GM19240 (cell line): ENCODE results near the gene NRXN3.
A peak's percentile ranks its signal among the peaks of the same experiment; 100 is the strongest.

Experiments
- DNase-seq: peaks from one replicate; pipeline ENCODE4 v3.0.0; 2011; ENCODE audit warnings: low spot score; ENCODE audit not compliant: insufficient read length

The NRXN3 gene

DNA sequence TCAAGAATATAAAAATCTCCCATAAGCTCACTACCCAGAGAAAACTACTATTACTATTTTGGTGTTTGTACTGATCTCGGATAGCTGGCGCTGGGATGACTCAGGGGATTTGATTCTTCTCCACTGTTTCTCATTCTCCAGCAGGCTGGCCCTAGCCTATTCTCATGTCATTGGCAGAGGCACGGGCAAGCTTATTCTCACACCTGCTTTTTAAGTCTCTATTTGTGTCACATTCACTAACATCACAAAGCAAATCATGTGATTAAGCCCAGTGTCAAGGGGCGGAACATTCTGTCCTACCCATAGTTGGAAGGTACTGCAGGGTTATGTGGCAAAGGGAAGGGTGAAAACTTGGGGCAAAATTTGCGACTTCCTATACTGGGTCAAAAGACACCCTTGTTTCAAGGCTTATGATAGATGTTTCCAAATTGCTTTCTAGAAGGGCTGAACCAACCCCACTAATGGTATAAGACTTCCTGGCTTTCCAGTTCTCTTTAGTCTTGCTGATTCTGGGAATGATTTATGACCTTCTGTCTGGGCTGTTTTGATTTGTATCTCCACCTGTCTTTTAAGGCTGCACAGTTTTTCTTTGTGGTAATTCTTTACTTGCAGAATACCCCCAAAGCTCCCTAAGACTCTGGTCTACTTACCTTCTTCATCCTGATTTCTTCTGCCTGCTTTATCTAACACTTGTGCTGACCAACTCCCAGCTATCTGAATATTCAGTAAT is 406.4 kb downstream of the NRXN3 start:
- DNase-seq = no peak

DNA sequence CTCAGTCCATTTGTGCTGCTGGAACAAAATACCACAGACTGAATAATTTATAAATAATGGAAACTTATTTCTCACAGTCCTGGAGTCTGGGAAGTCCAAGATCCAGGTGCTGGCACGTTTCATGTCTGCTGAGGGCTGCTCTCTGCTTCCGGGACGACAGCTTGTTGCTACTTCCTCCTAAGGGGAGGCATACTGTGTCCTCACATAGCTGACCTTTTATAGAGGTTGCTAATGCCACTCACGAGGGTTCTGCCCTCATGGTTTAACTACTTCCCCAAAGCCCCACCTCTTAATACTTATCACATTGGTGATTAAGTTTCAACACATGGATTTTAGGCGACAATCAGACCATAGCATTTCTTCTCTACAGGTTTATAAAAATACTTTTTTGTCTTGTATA is 411.1 kb downstream of the NRXN3 start:
- DNase-seq = no peak

DNA sequence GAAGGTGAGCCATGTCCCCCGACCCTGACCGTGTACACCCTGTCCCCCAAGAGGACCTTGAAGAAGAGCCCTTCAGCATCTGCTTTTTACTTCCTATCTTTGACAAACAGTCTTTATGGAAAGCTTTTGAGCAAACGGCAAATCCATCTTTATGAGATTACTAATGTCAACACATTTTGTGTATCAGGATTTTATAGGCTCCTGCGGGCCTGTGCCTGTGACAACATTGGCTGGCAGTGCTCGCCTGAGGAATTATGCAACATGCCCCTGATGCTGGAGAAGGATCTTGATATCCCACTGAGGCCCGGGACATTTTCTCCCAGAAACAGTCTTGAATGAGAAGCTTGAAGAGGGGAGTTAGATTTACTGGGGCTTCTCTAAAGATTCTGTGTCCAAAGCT is 416.5 kb downstream of the NRXN3 start:
- no peak for DNase-seq

DNA sequence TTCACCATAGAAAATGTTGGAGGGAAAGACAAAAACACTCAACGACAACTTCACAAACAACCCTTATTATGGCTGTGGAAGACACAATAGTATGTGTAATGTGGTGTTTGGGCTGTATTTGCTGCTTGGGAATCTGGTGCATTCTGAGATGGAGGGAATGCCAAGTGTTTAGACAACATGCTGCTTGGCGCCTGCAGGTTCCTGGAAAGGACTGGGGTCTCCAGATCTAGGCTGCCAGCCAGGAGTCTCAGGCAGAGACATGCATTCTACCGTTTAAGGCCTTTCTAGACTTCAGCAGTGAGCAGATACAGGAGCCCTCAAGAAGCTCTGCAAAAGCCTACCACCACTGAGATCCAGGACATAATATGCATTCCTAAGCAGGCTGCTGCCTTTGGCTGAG is 418.7 kb downstream of the NRXN3 start:
- no peak for DNase-seq

DNA sequence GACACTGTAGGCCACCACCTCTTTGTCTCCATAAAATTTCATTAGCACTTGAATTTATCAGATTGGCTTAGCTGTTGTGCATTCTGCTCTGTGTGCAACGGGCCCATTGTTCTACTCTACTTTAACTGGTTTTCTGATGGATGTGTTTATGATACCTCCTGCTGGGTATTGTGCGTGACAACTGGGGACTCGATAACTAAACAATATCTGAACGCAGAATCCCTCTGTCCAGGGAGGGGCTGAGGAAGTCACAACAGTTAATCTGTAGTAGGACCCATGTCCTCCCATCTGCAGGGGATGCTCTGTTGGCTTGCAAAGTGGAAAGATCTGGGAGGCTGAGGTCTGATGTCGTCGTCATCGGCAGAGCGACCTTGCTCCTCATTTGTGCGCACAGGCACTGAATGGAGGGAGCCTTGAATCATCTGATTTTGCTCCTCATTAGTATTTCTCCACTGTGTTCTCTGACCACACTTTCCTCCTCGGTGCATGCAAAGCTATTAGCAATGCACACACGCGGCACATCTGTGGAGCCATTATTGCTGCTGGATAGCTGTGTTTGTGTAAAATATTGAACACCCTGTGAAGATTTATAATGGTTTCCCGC is 422.5 kb downstream of the NRXN3 start:
- DNase-seq = no peak

DNA sequence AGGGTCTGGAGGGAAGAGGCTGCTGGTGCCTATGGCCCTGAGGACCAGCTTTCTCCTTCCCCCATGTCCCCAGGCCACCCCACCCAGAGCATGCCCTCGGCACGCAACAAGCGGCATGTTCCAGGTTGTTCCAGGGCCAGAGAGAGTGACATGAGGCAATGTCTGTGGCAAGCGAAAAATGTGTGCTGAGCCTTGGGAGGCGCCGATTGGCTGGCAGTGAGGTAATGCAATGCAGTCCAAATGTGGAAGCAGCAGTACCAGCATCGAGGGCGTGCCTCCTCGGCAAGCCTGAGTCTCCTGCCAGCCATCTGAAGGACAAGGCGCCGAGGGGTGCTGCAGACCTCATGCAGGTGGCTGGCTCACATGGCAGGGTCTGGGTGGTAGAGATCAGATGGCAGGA is 423.8 kb downstream of the NRXN3 start:
- DNase-seq = no peak

DNA sequence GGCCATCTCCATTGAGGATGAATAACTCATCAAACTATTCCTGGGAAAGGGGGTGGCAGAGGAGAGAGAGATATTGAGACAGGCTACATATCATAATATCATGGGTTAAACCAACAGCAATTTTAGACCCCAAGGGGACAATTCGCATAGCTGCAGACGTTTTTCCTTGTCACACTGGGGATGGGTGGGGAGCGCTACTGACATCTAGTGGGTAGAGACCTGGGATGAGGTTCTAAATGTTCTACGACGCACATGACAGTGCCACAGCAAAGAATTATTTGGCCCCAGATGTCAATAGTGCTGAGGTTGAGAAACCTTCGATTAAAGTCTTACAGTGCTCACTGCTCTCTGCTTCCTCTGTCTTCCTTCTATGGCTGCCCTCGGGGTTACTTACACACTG is 425.6 kb downstream of the NRXN3 start:
- no peak for DNase-seq

DNA sequence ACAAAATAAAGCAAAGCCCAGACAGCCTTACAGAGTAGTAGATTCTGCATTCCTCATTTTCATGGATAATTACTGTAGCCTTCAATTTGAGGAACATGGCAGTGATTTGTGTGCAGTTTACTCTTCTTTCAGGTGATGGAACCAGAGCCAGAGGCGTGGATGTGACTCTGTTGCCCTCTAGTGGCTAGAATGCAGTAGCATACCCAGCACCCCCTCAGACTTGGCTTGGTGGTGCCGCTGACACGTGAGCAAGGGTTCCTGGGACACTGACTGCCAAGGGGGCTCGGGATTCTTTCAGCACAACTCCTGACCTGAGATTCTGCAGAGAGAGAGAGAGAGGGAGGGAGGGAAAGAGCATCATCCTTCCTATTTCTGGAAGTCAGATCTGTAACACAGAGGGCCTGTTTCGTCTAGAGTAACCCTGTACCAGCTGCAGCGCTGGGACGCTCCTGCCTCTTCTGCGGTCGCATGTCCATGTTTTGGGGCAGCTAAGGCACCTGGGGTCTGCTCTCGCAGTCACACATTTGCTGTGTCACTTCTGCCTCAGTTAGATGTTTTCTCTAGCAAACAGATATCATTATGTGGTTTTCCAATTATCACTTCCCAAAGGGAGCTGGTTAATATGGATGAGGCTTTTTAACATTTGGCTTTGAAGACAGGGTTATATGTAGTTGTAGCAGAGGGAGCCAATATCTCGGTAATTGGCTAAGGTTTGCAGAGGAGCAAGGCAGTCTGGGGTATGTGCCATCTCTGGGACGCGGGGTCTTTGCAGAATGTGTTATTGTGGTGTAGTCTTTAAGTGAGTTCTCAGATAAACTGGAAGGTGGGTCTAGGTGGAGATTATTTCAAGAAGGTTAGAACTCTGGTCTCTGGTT is 428.1 kb downstream of the NRXN3 start:
- DNase-seq = peak; percentile 49

DNA sequence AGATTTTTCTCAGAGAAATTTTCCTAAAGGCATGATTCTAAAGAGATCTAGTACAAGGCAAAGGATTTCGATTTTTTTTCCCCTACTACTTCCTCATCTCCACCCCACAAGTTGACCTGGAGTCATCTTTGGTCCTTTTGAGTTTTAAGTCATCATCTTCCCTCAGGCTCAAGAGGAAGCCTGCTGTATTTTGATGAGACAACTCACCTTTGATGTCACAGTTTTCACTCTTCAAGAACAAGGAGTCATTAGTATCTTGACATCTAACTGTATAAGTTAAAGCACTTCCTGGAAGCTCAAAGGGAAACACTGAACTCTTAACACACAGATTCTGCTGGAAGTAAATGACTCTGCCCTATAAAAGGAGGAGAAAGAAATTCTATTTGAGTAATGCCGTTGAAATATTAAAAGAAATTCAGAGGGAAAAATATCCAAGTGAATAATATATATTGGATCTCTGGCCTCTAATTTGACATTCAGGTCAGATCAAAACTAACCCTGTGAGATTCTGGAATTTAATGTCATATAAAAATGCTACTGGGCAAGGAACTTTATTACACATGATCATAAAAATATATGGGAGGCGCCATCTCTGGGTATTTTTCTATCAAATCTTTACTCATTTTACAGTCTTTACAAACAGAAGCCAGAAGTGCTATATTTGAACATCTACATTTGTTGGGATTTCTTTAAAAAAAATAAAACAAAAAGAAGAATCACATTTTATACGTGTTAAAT is 435.0 kb downstream of the NRXN3 start:
- DNase-seq = no peak

DNA sequence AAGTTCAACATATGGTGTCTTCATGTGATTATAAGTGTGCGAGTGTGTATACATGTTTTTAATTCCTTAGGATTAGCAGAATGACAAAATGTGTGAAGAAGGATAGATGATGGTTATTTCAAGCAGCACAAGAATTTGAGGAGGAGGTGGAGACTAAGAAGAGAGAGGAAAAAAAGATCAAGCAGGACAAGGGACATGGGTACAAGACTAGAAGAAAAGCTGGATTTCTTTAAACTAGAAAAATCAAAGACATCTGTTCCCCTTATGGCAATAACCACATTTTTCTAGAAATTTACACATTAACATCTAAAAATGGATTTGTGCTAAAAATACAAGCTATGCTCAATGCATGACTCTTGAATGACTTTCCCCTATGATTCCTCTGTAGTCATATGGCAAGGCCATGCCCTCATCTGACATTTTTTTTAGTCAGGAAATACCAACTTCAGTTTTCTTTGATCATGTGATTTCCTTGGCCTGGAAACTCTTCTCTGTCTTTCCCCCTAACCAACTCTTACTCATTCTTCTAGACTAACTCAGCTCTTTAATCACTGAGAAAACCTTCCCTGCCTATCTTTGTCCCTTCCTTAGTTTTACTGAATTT is 435.8 kb downstream of the NRXN3 start:
- DNase-seq = no peak

DNA sequence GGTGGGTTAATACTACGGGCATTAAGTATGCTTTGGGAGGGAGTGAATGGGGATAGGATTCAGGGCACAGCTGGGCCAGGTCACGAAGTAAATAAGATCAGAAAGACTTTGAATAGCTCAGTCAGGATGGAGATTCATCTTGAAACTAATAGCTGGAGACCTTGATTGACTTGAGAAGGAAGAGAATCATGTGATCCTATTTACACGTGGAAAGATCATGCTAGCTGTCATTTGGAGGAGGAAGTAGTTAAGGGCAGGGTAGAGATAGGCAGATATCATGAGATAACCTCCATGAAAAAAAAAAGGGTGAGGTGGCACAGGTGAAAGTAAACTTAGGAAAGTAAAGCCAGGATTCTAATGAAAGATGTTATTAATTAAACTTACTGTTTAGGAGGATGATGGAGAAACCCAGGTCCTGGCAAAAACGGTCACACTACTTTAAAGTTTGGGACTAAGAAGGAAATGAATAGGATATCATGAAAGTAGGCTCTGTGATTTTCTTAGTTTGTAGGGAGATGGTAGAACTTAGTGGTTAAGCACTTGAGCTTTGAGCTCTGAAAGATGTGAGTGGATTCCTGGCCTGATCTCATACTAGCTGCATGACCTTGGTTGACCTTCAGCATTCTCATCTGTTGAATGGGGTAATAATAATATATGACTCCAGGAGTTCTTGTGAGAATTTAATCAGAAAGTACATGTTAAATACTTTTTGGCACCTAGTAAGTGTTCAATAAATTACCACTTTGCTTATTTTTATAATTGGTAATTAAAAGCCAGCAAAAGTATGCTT is 439.0 kb downstream of the NRXN3 start:
- DNase-seq = no peak

DNA sequence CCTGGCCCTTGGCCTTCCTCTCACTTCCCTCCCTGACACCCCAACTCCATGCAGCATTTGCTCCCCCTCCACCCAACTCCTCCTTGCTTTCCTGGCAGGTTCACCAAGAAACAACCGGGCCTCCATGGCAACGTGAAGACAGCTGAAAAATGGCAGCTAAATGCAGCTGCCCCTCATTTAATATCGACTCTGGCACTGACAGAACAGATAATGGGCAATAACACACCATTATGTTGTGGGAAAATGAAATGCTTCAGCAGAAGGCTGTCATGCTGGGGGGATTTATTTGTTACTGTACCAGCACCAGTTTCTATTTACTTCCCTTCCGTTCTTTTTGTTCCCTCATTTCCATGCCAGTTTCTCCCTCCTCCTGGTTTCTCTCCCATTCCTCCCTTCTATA is 440.8 kb downstream of the NRXN3 start:
- DNase-seq = no peak

DNA sequence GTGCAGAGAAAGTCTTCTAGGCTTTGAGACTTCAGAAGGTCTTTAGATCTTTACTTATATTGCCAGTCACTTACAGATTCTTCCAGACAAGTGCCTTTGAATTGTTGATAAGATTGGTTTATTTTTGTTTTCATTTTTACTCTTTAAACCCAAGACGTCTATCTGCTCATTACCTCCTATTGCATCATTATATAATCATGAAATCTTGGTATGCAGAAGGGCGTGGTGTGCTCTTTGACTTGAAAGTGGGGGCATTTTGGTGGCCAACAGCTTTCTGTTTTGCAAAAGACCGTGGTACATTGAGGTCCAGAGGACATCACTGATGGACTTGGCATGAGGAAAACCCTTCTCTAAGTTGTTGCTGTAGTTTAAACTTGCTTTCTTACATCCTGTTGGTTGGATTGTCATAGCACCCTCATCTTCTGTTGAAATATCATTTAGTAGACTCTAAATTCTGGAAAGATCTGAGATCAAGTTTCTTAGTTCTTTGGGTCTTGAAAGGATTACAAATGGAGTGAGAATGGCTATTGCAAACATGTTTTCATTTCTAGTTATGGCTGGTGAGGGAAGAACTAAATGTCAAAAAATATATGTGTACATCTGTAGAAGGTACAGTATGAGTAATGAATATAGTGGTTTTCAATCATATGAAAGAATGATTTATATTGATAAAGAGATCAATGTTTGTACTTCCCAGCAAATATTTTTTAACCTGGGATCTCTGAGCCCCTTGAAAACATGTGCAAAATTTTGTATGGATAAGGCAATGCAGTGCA is 441.8 kb downstream of the NRXN3 start:
- DNase-seq = no peak

DNA sequence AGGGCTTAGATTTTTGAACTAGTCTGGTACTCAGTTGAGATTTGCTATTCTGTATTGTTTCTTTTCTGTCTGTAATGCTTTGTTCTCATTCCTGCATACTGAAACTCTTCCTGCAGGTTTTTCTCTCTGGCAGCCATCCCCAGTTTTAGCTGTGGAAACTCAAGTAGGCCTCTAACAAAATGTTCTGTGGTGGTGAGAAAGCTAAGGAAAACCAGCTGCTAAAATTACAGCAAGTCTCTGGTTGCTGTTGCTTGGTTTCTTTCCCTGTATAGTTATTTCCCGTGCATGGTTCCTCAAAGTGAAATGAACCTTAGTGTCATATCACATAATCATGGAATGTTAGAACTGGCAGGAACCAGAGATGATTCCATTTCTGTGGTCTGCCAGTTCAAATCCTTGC is 442.5 kb downstream of the NRXN3 start:
- DNase-seq = no peak

DNA sequence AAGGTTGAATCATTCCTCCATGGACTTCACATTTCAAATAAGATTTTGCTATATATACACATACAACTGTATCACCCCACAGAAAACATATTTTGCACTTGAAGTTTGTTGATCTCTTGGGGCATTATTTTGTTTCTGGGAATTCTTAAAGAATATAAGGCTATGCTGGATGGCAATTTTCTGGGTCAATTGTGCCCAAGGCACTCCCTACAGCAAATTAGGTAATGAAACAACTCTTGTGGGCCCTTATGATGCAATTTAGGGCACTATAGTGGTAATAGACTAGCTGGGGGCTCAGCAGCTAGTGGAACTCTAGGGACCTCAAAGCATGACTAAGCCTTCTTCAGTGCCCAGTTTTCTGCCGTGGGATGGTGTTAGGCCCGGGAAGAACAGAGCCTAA is 444.4 kb downstream of the NRXN3 start:
- DNase-seq = no peak

DNA sequence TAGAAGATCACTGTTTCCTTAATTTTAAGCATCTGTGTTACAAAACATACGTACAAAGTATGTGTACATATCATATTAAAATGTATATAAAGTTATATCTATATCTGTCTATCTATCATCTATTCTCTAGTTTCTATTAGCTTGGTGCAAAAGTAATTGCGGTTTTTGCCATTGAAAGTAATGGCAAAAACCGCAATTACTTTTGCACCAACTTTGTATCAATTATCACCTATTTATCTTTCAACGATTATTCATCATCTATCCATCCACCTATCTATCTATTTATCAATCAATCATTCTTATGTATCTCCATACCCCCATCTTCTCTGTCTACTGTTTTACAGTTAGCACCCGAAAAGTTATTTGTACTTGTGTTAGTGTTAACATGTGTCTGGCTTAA is 447.6 kb downstream of the NRXN3 start:
- DNase-seq = no peak

DNA sequence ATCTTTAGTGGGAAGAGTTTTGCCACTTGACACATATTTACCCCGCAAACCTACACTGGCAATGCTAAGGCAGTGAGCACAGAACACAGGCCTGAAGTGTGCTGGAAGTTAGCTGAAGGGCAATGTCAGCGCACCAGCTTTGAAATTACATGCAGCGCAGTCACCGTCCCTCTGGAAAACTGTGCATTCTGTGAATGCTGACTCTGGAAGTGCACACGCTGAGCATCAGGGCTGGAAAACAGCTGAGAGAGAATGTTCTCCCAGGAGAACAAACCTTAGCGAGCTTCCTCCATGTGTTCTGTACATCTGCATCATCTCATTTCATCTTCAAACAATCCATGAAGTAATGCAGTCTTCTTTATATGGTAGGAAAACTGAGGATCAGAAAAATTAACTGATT is 448.2 kb downstream of the NRXN3 start:
- DNase-seq = no peak

DNA sequence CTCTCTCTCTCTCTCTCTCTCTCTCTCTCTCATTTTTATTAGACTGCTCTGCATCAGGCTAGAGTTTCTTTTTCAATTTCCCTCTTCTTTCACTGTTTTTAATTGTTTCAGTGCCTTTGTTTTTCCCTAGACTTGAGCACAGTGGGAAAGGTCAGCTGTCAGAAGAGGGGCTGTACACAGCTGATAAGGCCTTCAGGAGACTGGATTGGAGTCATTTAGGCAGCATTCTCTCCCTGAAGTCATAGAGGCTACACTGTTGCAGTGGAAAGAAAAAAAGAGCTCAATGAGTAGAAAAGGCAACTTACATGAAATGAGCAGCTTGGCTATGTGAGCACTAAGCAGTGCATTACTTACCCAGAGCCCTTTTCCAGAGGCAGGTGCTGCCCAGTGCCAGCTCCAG is 456.9 kb downstream of the NRXN3 start:
- DNase-seq = no peak

DNA sequence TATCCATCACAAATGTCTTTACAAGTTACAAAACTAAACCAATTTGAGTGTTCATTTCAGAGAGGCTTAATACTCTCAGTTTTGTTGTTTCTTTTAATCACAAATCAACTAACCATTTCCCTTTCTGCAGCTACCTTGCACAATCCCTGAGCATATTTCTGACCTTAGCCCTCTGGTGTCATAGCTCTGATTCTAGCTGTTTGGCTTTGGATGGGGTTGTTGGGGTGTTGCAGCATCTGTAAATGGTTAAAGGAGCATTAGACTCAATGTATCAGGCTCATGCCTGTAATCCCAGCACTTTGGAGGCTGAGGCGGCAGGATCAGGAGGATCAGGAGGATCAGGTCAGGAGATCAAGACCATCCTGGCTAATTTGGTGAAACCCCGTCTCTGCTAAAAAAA is 461.4 kb downstream of the NRXN3 start:
- DNase-seq = no peak

DNA sequence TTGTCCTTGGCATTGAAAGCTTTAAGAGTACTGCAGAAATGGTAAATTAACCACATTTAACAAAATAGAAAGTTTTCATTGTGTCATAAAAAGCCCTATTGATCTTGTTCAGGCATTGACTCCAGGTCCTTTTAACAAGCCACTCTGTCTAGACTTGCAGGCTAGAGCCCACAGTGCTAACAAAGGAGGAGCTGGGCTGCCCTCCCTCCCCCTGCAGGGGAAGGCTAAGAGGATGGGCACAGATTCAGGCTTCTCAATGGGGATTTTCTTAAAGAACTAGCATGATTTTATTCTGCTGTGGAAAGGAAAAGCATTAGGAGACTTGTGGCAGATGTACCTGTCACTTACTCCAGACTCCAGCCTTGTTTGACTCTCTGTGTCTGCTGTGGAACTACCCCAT is 463.6 kb downstream of the NRXN3 start:
- DNase-seq = no peak
